SIG-M5 treated with dmso at 0.1 percent for 504 hours (cell line): ENCODE data around the gene SHMT2.

Experiments
- DNase-seq: peaks from one replicate; lab custom pipeline; 2025; ENCODE audit not compliant: unreplicated experiment; lab: John Stamatoyannopoulos, UW

SHMT2 gene

GRCh38 chr12:57213763-57214397 lies 15.6 kb upstream of the SHMT2 start:
- peak; percentile 58 for DNase-seq

GRCh38 chr12:57214398-57214781 lies 15.1 kb upstream of the SHMT2 start:
- peak; percentile 79 for DNase-seq

- DNase-seq, result no peak
These were observed 14.4 kb upstream of the SHMT2 start for GRCh38 chr12:57215065-57215464.

GRCh38 chr12:57215668-57216013 lies 13.9 kb upstream of the SHMT2 start:
- peak; percentile 27 for DNase-seq

GRCh38 chr12:57216014-57216911 lies 13.2 kb upstream of the SHMT2 start, which contains the start of gene NXPH4:
Gene NXPH4, plus strand, starts transcription at chr12:57216794. Its CDS starts 176 bp downstream, at chr12:57216970.
- DNase-seq, result no peak

- no peak for DNase-seq
These were observed 12.3 kb upstream of the SHMT2 start for GRCh38 chr12:57216921-57217879.

GRCh38 chr12:57218030-57218853 lies 11.3 kb upstream of the SHMT2 start:
- DNase-seq, result no peak

GRCh38 chr12:57219205-57219992 lies 10.1 kb upstream of the SHMT2 start:
- no peak for DNase-seq

GRCh38 chr12:57219993-57220754 lies 9.3 kb upstream of the SHMT2 start:
- no peak for DNase-seq

- no peak for DNase-seq
These were observed 8.7 kb upstream of the SHMT2 start for GRCh38 chr12:57220770-57221168.

GRCh38 chr12:57221169-57221917 lies 8.2 kb upstream of the SHMT2 start:
- DNase-seq, result no peak

- no peak for DNase-seq
These were observed 7.0 kb upstream of the SHMT2 start for GRCh38 chr12:57222286-57223190.

- no peak for DNase-seq
These were observed 6.0 kb upstream of the SHMT2 start for GRCh38 chr12:57223191-57224165.

- no peak for DNase-seq
These were observed 5.1 kb upstream of the SHMT2 start for GRCh38 chr12:57224278-57224972.

GRCh38 chr12:57224973-57225679 lies 4.4 kb upstream of the SHMT2 start:
- no peak for DNase-seq
